ENCODE measurements around the gene CENPM.

The CENPM gene

DNA sequence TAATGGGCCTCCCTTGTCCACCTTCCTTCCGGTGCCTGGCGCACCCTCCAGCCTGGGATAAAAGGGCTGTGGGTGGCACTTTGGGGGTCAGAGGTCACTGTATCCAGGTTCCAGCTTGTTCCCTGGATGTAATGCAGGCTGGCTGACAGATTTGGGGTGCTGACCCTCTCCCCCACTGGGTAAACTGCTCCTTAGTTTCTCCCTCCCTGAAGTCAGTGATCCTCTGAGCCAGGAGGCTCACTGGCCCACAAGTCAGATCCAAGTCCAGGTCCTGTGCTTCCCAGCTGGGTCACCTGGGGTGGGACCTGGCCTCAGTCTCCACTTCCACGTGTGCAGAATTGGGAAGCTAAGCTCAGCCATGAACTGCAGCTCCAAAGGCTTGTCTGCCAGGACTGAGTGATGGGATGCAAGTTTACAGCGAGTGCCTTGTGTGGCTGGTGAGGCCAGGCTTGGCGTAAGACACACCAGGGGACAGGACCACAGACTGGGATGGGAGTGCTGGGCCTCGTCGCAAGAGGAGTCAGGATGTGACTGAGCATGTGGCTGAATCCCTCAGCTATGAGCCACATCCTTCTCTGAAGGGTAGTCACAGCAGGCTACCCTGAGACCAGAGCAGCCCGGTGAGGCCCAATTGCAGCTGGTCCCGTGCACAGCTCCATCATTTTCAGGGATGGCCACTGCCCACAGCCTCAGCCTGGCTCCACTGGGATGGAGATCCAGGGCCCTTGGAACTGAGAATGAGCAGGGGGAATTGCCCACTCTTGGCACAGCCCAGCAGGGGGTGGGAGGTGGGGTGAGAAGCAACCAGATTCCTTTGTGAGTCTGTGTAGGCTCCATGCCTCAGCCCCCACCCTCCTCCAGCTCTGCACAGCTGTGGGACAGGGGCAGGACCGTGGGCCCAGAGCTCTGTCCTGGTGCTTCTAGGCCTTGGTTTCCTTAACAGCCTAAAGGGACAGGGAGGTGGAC lies 39.2 kb downstream of the CENPM start:
- H3K27ac ChIP-seq (ENCODE audit: low read length), result no peak overlapping the region
- no peak for TF ChIP-seq EZH2 (IDR thresholded peaks at IDR 0.05; ENCODE audit: borderline replicate concordance, low read depth, low read length, severe bottlenecking)
- TF ChIP-seq, protein P1, sequence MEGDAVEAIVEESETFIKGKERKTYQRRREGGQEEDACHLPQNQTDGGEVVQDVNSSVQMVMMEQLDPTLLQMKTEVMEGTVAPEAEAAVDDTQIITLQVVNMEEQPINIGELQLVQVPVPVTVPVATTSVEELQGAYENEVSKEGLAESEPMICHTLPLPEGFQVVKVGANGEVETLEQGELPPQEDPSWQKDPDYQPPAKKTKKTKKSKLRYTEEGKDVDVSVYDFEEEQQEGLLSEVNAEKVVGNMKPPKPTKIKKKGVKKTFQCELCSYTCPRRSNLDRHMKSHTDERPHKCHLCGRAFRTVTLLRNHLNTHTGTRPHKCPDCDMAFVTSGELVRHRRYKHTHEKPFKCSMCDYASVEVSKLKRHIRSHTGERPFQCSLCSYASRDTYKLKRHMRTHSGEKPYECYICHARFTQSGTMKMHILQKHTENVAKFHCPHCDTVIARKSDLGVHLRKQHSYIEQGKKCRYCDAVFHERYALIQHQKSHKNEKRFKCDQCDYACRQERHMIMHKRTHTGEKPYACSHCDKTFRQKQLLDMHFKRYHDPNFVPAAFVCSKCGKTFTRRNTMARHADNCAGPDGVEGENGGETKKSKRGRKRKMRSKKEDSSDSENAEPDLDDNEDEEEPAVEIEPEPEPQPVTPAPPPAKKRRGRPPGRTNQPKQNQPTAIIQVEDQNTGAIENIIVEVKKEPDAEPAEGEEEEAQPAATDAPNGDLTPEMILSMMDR (IDR thresholded peaks at IDR 0.05; ENCODE audit: borderline replicate concordance, extremely low read depth, low read length, poor library complexity, severe bottlenecking), result peak; percentile 9
- peaks cover 48% of the 10 kb centered on the region for H3K36me3 ChIP-seq (ENCODE audit: insufficient read depth, low read length)
- peaks cover 43% of the 10 kb centered on the region for H4K20me1 ChIP-seq (ENCODE audit: insufficient read depth, low read length)
- no peak overlapping the region for H3K4me2 ChIP-seq (ENCODE audit: insufficient read depth, low read length)
- ATAC-seq (ENCODE audit: insufficient read depth, low read depth) (peak; percentile 31; the same call in 1 of the 3 replicates), DNase-seq (no peak)
- H3K9ac ChIP-seq (ENCODE audit: low read depth, low read length), result no peak overlapping the region
- no peaks in the 10 kb centered on the region for H3K79me2 ChIP-seq (ENCODE audit: insufficient read depth, low read length)
- H3K9me3 ChIP-seq (ENCODE audit: insufficient read depth, low read length, severe bottlenecking), result no peaks in the 10 kb centered on the region
- H2AFZ ChIP-seq (ENCODE audit: low read depth, low read length), result no peak overlapping the region
- no peak overlapping the region for H3K4me3 ChIP-seq (ENCODE audit: low read depth in 1 of 2, low read length in 2 of 2)
- H3K27me3 ChIP-seq (ENCODE audit: insufficient read depth, low read length, poor library complexity), result no peaks in the 10 kb centered on the region
- no peaks in the 10 kb centered on the region for H3K4me1 ChIP-seq (ENCODE audit: insufficient read depth, low read length)

GRCh38 chr22:41906822-41907221 lies 40.1 kb downstream of the CENPM start:
- H3K9ac ChIP-seq (ENCODE audit: low read depth, low read length), result no peak overlapping the region
- no peak overlapping the region for H3K27ac ChIP-seq (ENCODE audit: low read length)
- H3K36me3 ChIP-seq (ENCODE audit: insufficient read depth, low read length), result peaks cover 56% of the 10 kb centered on the region
- no peaks in the 10 kb centered on the region for H3K4me1 ChIP-seq (ENCODE audit: insufficient read depth, low read length)
- DNase-seq, result no peak
- no peaks in the 10 kb centered on the region for H3K27me3 ChIP-seq (ENCODE audit: insufficient read depth, low read length, poor library complexity)
- no peaks in the 10 kb centered on the region for H3K79me2 ChIP-seq (ENCODE audit: insufficient read depth, low read length)
- no peak overlapping the region for H3K4me3 ChIP-seq (ENCODE audit: low read depth in 1 of 2, low read length in 2 of 2)
- H2AFZ ChIP-seq (ENCODE audit: low read depth, low read length), result no peak overlapping the region
- peaks cover 40% of the 10 kb centered on the region for H4K20me1 ChIP-seq (ENCODE audit: insufficient read depth, low read length)
- H3K4me2 ChIP-seq (ENCODE audit: insufficient read depth, low read length), result no peak overlapping the region
- no peaks in the 10 kb centered on the region for H3K9me3 ChIP-seq (ENCODE audit: insufficient read depth, low read length, severe bottlenecking)
- TF ChIP-seq, protein P1 (IDR thresholded peaks at IDR 0.05; ENCODE audit: borderline replicate concordance, extremely low read depth, low read length, poor library complexity, severe bottlenecking), result no peak
- TF ChIP-seq EZH2 (IDR thresholded peaks at IDR 0.05; ENCODE audit: borderline replicate concordance, low read depth, low read length, severe bottlenecking), result no peak
- ATAC-seq (ENCODE audit: insufficient read depth, low read depth), result no peak

DNA sequence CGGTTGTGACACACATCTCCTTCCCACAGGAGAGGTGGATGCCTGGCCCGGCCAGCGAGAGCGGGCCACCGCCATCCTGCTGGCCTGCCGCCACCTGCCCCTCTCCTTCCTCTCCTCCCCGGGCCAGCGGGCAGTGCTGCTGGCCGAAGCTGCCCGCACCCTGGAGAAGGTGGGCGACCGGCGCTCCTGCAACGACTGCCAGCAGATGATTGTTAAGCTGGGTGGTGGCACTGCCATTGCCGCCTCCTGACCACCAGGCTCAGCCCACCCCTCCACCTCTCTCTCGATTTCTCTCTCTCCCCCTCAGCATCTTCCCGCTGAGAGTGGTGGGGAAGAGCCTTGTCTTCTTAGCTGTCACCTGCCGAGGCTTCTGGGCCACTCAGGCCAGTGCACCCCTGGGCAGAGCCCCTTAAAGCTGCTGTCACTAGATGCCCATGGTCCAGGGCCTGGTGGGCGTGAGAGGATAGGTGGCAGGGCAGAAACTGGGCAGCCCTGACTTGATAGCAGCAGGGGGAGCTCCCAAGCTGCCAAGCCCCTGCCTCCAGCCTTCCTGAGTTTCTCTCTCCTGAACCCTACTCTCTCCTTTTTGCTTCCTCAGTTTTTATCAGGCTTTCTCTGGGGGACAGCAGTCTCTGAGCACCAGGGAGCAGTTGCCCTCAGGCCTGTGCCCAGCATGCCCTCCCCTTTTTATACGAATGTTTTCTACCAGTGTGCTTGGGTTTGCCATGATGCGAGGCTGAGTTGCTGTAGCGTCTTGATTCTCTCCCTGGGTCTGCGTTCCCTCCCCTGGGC lies 41.3 kb downstream of the CENPM start:
- H3K9ac ChIP-seq (ENCODE audit: low read depth, low read length), result no peak overlapping the region
- TF ChIP-seq, protein P1 (IDR thresholded peaks at IDR 0.05; ENCODE audit: borderline replicate concordance, extremely low read depth, low read length, poor library complexity, severe bottlenecking), result peak; percentile 1
- TF ChIP-seq EZH2 (IDR thresholded peaks at IDR 0.05; ENCODE audit: borderline replicate concordance, low read depth, low read length, severe bottlenecking), result no peak
- no peak overlapping the region for H3K4me2 ChIP-seq (ENCODE audit: insufficient read depth, low read length)
- no peaks in the 10 kb centered on the region for H3K27me3 ChIP-seq (ENCODE audit: insufficient read depth, low read length, poor library complexity)
- no peaks in the 10 kb centered on the region for H3K4me1 ChIP-seq (ENCODE audit: insufficient read depth, low read length)
- H3K27ac ChIP-seq (ENCODE audit: low read length), result no peak overlapping the region
- no peaks in the 10 kb centered on the region for H3K9me3 ChIP-seq (ENCODE audit: insufficient read depth, low read length, severe bottlenecking)
- ATAC-seq (ENCODE audit: insufficient read depth, low read depth) (no peak), DNase-seq (no peak)
- peaks cover 47% of the 10 kb centered on the region for H4K20me1 ChIP-seq (ENCODE audit: insufficient read depth, low read length)
- peaks cover 68% of the 10 kb centered on the region for H3K36me3 ChIP-seq (ENCODE audit: insufficient read depth, low read length)
- H2AFZ ChIP-seq (ENCODE audit: low read depth, low read length), result no peak overlapping the region
- H3K4me3 ChIP-seq (ENCODE audit: low read depth in 1 of 2, low read length in 2 of 2), result no peak overlapping the region
- no peaks in the 10 kb centered on the region for H3K79me2 ChIP-seq (ENCODE audit: insufficient read depth, low read length)
